OCI-LY1 (cell line): ENCODE measurements around the gene UPK3B.
"Not testable (repeated sequence)": the region's sequence is repeated elsewhere in the genome, so short reads cannot be mapped to it uniquely, and the experiment has no call there.

Source experiments
- CTCF ChIP-seq: fragments of 200-600 bp; sonication (generic), shearing (Covaris generic); IDR thresholded peaks from 2 replicates; pipeline ENCODE4 v1.5.1; 2017; ENCODE audit warnings: mild to moderate bottlenecking, antibody characterized with exemption, low read length, moderate library complexity, mixed read lengths
- EZH2 ChIP-seq: fragments of 200-600 bp; sonication (generic), shearing (Covaris generic); IDR thresholded peaks from 2 replicates; pipeline ENCODE4 v1.8.0; 2017; ENCODE audit warnings: borderline replicate concordance, mixed run types, mild to moderate bottlenecking, antibody characterized with exemption, low read length, moderate library complexity, mixed read lengths

DNA sequence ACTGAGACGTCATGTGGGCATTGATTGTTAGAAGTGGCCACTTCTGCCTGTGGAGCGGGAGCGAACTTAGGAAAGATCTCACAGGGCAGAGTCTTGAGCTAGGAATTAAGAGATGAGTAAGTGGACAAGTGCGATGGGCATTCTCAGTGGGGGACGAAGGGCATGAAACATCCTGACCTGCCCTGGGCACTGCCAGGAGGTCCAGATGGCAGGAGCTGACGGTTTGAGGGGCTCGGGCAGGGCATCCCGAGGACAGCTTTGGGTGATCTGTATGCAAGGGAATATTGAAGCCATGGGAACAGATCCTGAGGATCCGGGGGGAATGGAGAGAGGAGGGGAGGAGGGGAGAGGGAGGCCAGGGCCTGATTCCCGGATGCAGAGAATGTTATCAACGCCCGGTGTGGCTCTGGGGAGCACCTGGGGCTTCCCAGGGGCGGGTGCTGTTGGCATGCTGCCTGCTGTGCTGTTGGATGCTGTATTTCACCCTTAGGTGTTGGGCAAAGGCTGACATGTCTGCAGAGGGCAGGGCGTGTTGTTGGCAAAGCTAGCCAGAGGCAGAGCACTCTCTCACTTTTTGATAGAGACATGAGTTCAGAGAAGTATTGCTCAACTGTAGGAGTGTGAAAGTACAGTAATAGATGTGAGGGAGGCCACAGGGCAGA, 42.5 kb upstream of the UPK3B start:
- not testable (repeated sequence) for TF ChIP-seq CTCF, EZH2
